LNCAP (cell line): Measurements from ENCODE around the gene DNM2.

Source experiments
- TF ChIP-seq, protein P1 (sequence below): fragments of 450-650 bp; IDR thresholded peaks from 2 replicates; pipeline ENCODE4 v1.5.1; 2017; ENCODE audit warnings: mild to moderate bottlenecking

DNM2 gene

DNA sequence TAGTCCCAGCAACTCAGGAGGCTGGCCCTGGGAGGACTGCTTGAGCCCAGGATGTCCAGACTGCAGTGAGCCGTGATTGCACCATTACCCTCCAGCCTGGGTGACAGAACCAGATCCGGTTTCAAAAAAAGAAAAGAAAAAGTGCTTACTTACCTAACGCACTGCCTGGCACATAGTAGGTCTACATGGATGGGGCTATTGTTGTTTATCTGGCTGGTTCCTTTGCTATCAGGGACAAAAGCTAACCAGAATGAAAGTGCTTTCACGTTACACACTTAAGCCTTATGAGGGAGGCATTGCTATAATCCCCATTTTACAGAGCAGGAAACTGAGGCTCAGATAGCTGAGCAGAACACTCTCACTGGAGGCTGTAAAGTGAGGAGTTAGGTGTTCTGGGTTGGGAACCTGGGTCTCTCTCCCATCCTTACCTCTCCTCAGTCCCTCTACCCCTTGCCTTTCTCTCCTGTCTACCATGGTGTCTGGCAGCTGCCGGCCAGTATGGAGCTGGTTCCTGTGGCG, 2.8 kb downstream of the DNM2 start:
- TF ChIP-seq, protein P1, sequence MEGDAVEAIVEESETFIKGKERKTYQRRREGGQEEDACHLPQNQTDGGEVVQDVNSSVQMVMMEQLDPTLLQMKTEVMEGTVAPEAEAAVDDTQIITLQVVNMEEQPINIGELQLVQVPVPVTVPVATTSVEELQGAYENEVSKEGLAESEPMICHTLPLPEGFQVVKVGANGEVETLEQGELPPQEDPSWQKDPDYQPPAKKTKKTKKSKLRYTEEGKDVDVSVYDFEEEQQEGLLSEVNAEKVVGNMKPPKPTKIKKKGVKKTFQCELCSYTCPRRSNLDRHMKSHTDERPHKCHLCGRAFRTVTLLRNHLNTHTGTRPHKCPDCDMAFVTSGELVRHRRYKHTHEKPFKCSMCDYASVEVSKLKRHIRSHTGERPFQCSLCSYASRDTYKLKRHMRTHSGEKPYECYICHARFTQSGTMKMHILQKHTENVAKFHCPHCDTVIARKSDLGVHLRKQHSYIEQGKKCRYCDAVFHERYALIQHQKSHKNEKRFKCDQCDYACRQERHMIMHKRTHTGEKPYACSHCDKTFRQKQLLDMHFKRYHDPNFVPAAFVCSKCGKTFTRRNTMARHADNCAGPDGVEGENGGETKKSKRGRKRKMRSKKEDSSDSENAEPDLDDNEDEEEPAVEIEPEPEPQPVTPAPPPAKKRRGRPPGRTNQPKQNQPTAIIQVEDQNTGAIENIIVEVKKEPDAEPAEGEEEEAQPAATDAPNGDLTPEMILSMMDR, result no peak

DNA sequence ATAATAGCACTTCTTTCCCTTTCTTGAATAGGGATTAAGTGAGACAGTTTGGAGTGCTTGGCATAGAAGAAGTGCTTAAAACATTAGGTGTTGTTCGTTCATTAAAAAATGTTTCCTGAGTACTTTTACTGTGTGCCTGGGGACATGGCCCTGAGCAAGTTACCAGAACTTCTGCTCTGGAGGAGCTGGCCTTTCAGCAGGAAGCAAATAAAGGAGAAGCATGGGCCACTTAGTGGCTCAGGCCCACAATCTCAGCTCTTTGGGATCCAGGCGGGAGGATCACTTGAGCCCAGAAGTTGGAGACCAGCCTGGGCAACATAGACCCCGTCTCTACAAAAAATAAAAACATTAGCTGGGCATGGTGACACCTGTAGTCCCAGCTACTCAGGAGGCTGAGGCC, 5.7 kb downstream of the DNM2 start:
- TF ChIP-seq, protein P1, result no peak

DNA sequence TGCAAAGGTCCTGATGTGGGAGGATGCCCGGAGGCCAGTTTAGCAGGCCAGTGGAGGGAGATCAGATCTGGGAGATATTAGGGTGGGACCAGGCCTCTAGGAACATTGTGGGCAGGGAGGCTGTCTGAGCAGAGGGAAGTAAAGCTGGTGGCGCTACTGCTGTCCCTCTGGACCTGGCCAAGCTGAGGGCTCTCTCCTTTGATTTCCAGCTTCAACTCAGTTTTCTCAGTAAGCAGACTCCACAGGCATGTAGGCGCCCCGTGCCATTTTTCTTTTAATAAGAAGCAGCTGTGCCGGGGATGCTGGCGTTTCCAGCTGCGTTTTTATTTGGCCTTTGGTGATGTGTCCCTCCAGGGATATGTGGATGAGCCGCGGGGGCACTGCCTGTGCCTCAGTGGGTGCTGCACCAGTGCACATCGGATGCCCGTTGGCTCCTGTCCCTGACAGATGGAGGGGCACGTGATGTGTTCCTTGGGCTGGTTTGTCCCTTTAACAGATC, 6.7 kb downstream of the DNM2 start:
- TF ChIP-seq, protein P1, result no peak

DNA sequence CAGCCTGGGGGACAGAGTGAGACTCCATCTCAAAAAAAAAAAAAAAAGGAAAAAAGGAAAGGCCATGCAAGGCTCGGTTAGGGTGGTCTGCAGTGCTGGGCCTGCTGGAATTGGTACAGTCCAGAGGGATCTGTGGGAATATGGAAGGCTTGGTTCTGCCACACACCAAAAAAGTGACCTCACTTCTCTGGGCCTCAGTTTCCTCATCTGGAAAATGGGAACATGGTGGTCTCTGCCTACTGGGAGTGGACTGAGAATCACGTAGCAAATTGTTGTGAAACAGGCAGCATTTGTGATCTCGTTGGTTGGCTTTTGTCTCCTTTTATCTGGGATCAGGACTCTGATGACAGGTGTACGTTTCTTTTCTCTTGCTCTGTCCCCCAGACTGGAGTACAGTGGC, 7.5 kb downstream of the DNM2 start:
- TF ChIP-seq, protein P1, result no peak

DNA sequence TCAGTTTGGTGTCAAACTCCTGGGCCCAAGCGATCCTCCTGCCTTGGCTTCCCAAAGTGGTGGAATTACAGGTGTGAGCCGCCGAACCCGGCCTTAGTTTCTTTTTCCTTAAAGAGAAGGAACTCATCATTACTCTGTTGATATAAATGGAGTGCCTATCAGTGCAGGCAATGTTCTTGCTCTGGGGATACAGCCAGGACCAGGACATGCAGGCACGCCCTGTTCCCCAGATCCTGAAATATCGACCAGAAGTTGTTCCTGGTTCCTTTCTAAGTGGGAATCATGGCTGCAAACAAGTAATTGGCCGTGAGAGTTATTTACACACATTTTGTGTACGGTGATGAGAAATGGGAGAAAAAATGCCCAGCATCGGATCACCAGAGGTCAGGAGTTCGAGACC, 8.4 kb downstream of the DNM2 start:
- TF ChIP-seq, protein P1, result no peak

DNA sequence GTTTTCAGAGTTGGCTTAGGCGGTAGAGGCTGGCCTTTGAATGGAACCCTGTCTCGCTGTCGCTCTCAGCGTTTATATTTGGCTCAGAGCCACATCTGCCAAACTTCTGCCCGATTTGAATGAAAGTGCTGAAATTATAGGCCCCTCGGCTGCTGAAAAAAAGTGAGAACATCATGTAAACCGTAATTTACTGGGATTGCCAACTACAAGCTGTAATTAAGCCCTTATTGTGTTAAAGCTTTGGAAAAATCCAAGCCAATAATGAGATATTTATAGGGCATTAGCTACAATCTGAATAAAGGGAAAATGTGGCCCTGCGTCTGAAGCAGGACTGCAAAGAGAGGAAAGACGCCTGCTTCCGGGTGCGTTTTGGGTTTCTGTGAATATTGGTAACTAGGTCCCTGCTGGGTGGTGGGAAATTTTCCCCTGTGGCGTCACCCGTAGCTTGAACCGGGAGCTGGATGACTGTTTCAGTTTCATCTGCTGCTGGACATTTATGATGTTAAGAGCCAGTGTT, 9.9 kb downstream of the DNM2 start:
- TF ChIP-seq, protein P1, result no peak

DNA sequence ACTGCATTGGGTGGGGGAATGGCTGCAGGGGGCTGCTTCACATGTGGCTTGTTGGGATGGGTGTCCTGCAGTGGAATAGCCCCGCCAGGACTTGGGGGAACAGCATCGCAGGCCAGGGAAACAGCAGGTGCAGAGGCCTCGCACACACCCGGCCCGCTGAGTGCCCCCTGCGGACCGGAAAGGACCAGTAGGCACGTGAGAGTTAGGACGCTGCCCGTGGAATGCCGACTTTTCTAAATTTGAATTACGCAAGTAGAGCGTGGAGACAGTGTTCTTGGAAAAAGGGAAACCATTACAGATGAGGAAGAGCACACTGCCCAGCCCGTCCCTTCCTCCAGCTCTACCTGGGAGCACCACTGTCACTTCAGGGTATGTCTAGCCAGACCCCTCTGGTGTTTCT, 11.5 kb downstream of the DNM2 start:
- TF ChIP-seq, protein P1, result no peak

DNA sequence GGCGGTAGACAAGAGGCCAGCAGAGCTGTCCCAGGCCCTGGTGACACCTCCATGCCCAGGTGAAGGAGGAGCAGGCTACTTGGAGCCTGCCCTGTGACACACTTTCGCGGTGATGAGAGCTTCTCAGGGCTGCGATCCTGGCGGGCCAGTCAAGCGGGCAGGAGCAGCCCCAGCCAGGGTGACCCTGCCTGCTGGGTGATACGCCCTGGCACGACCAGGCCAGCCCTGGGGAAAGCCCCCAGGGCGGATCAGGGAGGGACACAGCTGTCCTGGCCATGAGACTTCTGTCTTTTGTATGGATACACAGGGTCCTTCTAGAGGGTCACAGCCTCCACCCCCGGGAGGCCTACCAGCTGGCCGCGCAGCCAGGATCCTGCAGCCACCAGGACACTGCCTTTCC, 13.1 kb downstream of the DNM2 start:
- TF ChIP-seq, protein P1, result no peak
